Endothelial cell of umbilical vein (primary cell): ENCODE results near the gene CDC42. TPM values are rescaled to one million over a fixed set of nuclear protein-coding genes. Genes with fewer than 3 reads are reported as not detected.

ENCODE experiments used
- BruUV-seq: library from RNA; stranded (reverse); fragments of 400-500 nt; replicated peaks from 2 replicates; lab custom pipeline; 2021; lab: Mats Ljungman, UMichigan
- CTCF ChIA-PET: fragments of 300-600, 350-600 bp; sonication (Branson Sonifier 250); formaldehyde crosslinking; loops from one replicate; lab custom pipeline; 2021; ENCODE audit warnings: antibody characterized with exemption, inconsistent platforms; lab: Charles Lee
- POLR2A ChIA-PET: fragments of 300-600, 350-600 bp; sonication (Branson Sonifier 250); formaldehyde crosslinking; loops from one replicate; lab custom pipeline; 2021; ENCODE audit warnings: antibody characterized with exemption, inconsistent platforms; lab: Charles Lee
- DNase-seq: peaks from one replicate; pipeline ENCODE4 v3.0.0-alpha.2; 2011; ENCODE audit warnings: low read depth, low spot score
- FAIRE-seq: peaks from 2 replicates; lab custom pipeline; 2011; peaks lifted over from hg19 to GRCh38; lab: Jason Lieb, UNC
- H2AFZ ChIP-seq: 2 replicates; pipeline ENCODE4 v1.6.0; 2012; ENCODE audit warnings: low read depth, low read length, control low read depth, inconsistent platforms
- H3K27ac ChIP-seq: 2 replicates; pipeline ENCODE4 v1.5.1; 2011; ENCODE audit warnings: low read depth, mild to moderate bottlenecking, control low read depth, low read length, moderate library complexity; ENCODE audit not compliant: insufficient read depth
- H3K27me3 ChIP-seq, 2 experiments: 2 replicates each; pipeline versions ENCODE4 v1.6.0 to v1.6.1; 2011; ENCODE audit warnings: low read length in 2 of 2, mixed read lengths in 1 of 2; ENCODE audit not compliant: control insufficient read depth in 2 of 2, insufficient read depth in 2 of 2
- H3K36me3 ChIP-seq, 2 experiments: 2 replicates in 1 of 2; 3 replicates in 1 of 2; pipeline ENCODE4 v1.5.1; 2011; ENCODE audit warnings: low read length in 2 of 2, mild to moderate bottlenecking in 1 of 2, moderate library complexity in 1 of 2; ENCODE audit not compliant: control insufficient read depth in 2 of 2, insufficient read depth in 2 of 2; ENCODE audit errors: extremely low read depth in 1 of 2
- H3K4me1 ChIP-seq: 3 replicates; pipeline ENCODE4 v1.5.1; 2011; ENCODE audit warnings: mild to moderate bottlenecking, low read length; ENCODE audit not compliant: control insufficient read depth, insufficient read depth; ENCODE audit errors: extremely low read depth
- H3K4me2 ChIP-seq: 2 replicates; pipeline ENCODE4 v1.6.1; 2011; ENCODE audit warnings: low read length, control low read depth, mixed read lengths; ENCODE audit not compliant: insufficient read depth
- H3K4me3 ChIP-seq, 3 experiments: fragments of 200-600 bp in 1 of 3; sonication (generic), shearing (Covaris generic) in 1 of 3; replicated peaks in 1 of 3; 2 replicates each; pipeline ENCODE4 v1.5.1; 2011 to 2016; ENCODE audit warnings: control low read depth in 3 of 3, low read length in 3 of 3, mild to moderate bottlenecking in 2 of 3, inconsistent platforms in 1 of 3, low read depth in 1 of 3, moderate library complexity in 1 of 3; ENCODE audit not compliant: insufficient read depth in 1 of 3
- H3K79me2 ChIP-seq: 2 replicates; pipeline ENCODE4 v1.6.0; 2012; ENCODE audit warnings: low read length, inconsistent platforms; ENCODE audit not compliant: control insufficient read depth, insufficient read depth
- H3K9ac ChIP-seq: replicated peaks from 2 replicates; pipeline ENCODE3; 2011; ENCODE audit warnings: low read length, control low read depth; ENCODE audit not compliant: insufficient read depth; ENCODE audit errors: extremely low read depth
- H3K9me1 ChIP-seq: replicated peaks from 3 replicates; pipeline ENCODE4 v1.6.0; 2011; ENCODE audit warnings: mild to moderate bottlenecking, low read length; ENCODE audit not compliant: control insufficient read depth, insufficient read depth; ENCODE audit errors: extremely low read depth
- H3K9me3 ChIP-seq: replicated peaks from 2 replicates; pipeline ENCODE4 v1.5.1; 2012; ENCODE audit warnings: low read length, inconsistent platforms; ENCODE audit not compliant: control insufficient read depth, insufficient read depth
- H4K20me1 ChIP-seq: replicated peaks from 2 replicates; pipeline ENCODE3; 2011; ENCODE audit warnings: mild to moderate bottlenecking, low read length; ENCODE audit not compliant: control insufficient read depth, insufficient read depth; ENCODE audit errors: extremely low read depth
- EZH2 ChIP-seq: IDR thresholded peaks from 2 replicates; pipeline ENCODE4 v1.6.1; 2012; ENCODE audit warnings: borderline replicate concordance, low read depth, mild to moderate bottlenecking, moderate library complexity, low read length, inconsistent platforms; ENCODE audit not compliant: severe bottlenecking
- FOS ChIP-seq: IDR thresholded peaks from 2 replicates; pipeline ENCODE4 v1.6.1; 2011; ENCODE audit warnings: mild to moderate bottlenecking, low read length, moderate library complexity, borderline replicate concordance; ENCODE audit not compliant: insufficient read depth
- GATA2 ChIP-seq: IDR thresholded peaks from 2 replicates; pipeline ENCODE4 v1.7.0; 2011; ENCODE audit warnings: low read depth, mild to moderate bottlenecking, moderate library complexity, mixed read lengths, low read length; ENCODE audit not compliant: insufficient read length, insufficient read depth
- JUN ChIP-seq: IDR thresholded peaks from 2 replicates; pipeline ENCODE4 v1.6.1; 2011; ENCODE audit warnings: borderline replicate concordance, low read depth; ENCODE audit not compliant: insufficient read length, insufficient read depth
- MYC ChIP-seq: IDR thresholded peaks from one replicate; pipeline ENCODE4 v1.6.1; 2011; ENCODE audit warnings: mild to moderate bottlenecking, low read depth, low read length
- POLR2A ChIP-seq: IDR thresholded peaks from 2 replicates; pipeline ENCODE4 v1.6.1; 2012; ENCODE audit warnings: low read depth, mild to moderate bottlenecking, control low read depth, low read length
- POLR2AphosphoS5 ChIP-seq: IDR thresholded peaks from 2 replicates; pipeline ENCODE4 v1.6.1; 2012; ENCODE audit warnings: low read depth, mild to moderate bottlenecking, control low read depth, low read length, moderate library complexity; ENCODE audit not compliant: insufficient read depth
- dilution Hi-C: fragments of 300-500 bp; cut with MboI; formaldehyde crosslinking; loops from one replicate; pipeline ENCODE4 v1.15.0; 2019; ENCODE audit warnings: low sequenced_read_pairs; ENCODE audit not compliant: extremely low pct_ligation_motif_present
- intact Hi-C: fragments of 100-400 bp; cut with micrococcal nuclease; formaldehyde crosslinking; loops from one replicate; pipeline ENCODE4 v1.10.0; 2022
- polyA plus RNA-seq, 4 experiments: library from polyadenylated mRNA; depleted of rRNA in 3 of 4; stranded (reverse) in 3 of 4; unstranded in 1 of 4; fragments of >200 nt; gene quantifications; 2 replicates each; pipeline versions ENCODE4 v1.2.1 to v1.2.3, GENCODE V29; 2011 to 2012; ENCODE audit warnings: missing spikeins in 1 of 4
- total RNA-seq: library from RNA; stranded (reverse); gene quantifications from 2 replicates; pipeline ENCODE4 v1.2.3, GENCODE V29; 2021
- TF ChIP-seq, protein P1 (sequence below): IDR thresholded peaks from 2 replicates; pipeline ENCODE4 v1.6.1; 2011; ENCODE audit not compliant: insufficient read depth, insufficient read length
- TF ChIP-seq, protein P2 (sequence below), 2 donors: IDR thresholded peaks; 1 replicate in 1 of 2; 2 replicates in 1 of 2; pipeline ENCODE4 v1.5.1; 2011; ENCODE audit warnings: low read length in 2 of 2, mild to moderate bottlenecking in 2 of 2, moderate library complexity in 2 of 2, control low read depth in 1 of 2, inconsistent platforms in 1 of 2, low read depth in 1 of 2; ENCODE audit not compliant: insufficient read depth in 1 of 2; ENCODE audit errors: extremely low read depth in 1 of 2

The CDC42 gene
- total and polyA plus RNA-seq, 2 donors (not counting 3 experiments of a cell fraction or from before 2014, with no cell fraction given) = 199 to 381 TPM

DNA sequence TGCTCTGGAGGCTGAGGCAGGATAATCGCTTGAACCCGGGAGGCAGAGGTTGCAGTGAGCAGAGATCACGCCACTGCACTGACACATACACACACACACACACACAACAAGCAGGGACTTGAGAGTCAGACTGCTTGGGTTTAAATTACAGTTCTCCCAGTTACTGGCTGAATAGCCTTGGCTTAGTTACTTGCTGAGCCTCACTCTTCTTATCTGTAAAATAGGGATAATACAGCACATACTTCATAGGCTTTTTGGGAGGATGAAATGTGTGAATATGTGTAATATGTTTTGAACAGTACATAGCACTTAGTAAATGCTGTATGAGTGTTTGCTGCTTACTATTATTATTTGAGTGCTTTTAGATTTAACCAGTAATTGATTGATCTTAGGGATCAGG is 23.8 kb downstream of the CDC42 start:
- intact Hi-C loops (no loop called here), dilution Hi-C loops (no loop called here)
- CTCF ChIA-PET = interaction anchor here (1.0 kb wide), 1 partner anchor 10 kb away, joined by 3 read pairs; no protein-coding TSS in a partner anchor
- Histone ChIP-seq H3K4me1 (peaks cover 18% of the 10 kb centered on the region), H3K9ac (no peak overlapping the region), H3K27ac (no peak overlapping the region), H3K36me3 (peaks cover 2 to 9% of the 10 kb centered on the region in 2 experiments), H3K4me2 (no peak overlapping the region), H3K4me3 (no peak overlapping the region), H2AFZ (no peak overlapping the region), H3K9me1 (no peaks in the 10 kb centered on the region), H3K79me2 (peaks cover 98% of the 10 kb centered on the region), H4K20me1 (peaks cover 44% of the 10 kb centered on the region), H3K27me3 (no peaks in the 10 kb centered on the region), H3K9me3 (no peaks in the 10 kb centered on the region)
- no peak for DNase-seq
- BruUV-seq = no TSS peak
- TF ChIP-seq GATA2 (no peak), MYC (no peak), JUN (no peak)
- FAIRE-seq = no peak
- POLR2A ChIA-PET = no interaction called here

DNA sequence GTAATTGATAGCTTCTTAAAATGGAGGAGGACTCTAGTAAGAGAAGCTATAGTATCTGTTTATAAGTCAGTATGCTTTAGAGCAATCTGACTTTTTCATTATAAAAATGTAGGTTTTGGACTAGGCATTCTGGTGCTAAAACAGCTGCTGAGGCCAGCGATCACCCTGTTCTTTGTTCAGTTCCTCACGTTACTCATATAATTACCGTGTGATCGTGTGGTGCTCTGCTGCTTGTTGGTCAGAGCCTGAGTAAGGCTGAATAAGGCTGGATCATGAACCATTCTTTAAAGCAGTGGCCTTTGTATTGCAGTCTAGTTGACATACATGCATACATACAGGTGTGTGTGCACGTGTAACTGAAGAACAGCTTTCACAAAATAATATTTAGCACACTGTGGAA is 25.2 kb downstream of the CDC42 start:
- no peak for TF ChIP-seq MYC
- TF ChIP-seq POLR2AphosphoS5 = no peak
- TF ChIP-seq POLR2A = no peak
- TF ChIP-seq FOS = no peak
- TF ChIP-seq, protein P1, sequence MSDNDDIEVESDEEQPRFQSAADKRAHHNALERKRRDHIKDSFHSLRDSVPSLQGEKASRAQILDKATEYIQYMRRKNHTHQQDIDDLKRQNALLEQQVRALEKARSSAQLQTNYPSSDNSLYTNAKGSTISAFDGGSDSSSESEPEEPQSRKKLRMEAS = no peak
- no peak for TF ChIP-seq GATA2
- TF ChIP-seq JUN = no peak
- no peak for TF ChIP-seq EZH2
- TF ChIP-seq, protein P2, sequence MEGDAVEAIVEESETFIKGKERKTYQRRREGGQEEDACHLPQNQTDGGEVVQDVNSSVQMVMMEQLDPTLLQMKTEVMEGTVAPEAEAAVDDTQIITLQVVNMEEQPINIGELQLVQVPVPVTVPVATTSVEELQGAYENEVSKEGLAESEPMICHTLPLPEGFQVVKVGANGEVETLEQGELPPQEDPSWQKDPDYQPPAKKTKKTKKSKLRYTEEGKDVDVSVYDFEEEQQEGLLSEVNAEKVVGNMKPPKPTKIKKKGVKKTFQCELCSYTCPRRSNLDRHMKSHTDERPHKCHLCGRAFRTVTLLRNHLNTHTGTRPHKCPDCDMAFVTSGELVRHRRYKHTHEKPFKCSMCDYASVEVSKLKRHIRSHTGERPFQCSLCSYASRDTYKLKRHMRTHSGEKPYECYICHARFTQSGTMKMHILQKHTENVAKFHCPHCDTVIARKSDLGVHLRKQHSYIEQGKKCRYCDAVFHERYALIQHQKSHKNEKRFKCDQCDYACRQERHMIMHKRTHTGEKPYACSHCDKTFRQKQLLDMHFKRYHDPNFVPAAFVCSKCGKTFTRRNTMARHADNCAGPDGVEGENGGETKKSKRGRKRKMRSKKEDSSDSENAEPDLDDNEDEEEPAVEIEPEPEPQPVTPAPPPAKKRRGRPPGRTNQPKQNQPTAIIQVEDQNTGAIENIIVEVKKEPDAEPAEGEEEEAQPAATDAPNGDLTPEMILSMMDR (IDR thresholded peaks at IDR 0.05; ENCODE audit: extremely low read depth in 1 of 2, insufficient read depth in 1 of 2, low read depth in 1 of 2, low read length in 2 of 2) = no peak
- Histone ChIP-seq H4K20me1 (peaks cover 42% of the 10 kb centered on the region), H2AFZ (no peak overlapping the region), H3K36me3 (peaks cover 7 to 18% of the 10 kb centered on the region in 2 experiments), H3K4me3 (no peak overlapping the region), H3K9me1 (no peaks in the 10 kb centered on the region), H3K9me3 (no peaks in the 10 kb centered on the region), H3K4me2 (no peak overlapping the region), H3K4me1 (peaks cover 14% of the 10 kb centered on the region), H3K79me2 (peaks cover 97% of the 10 kb centered on the region), H3K9ac (no peak overlapping the region), H3K27me3 (no peaks in the 10 kb centered on the region), H3K27ac (no peak overlapping the region)
- intact Hi-C loops (no loop called here), dilution Hi-C loops (no loop called here)
- ChIA-PET CTCF (interaction anchor here (1.8 kb wide), 1 partner anchor 11 kb away, joined by 6 read pairs; no protein-coding TSS in a partner anchor), POLR2A (no interaction called here)
- FAIRE-seq (no peak), DNase-seq (no peak)
- BruUV-seq = no TSS peak
